Adrenal gland (tissue), 12 donors: Measurements from ENCODE around the gene SCN8A. TPM values are rescaled to one million over a fixed set of nuclear protein-coding genes. Genes with fewer than 3 reads are reported as not detected.

Experiments
- DNase-seq, 7 donors: peaks; one replicate each; pipeline ENCODE4 v3.0.0-alpha.2; 2019 to 2020
- H3K27ac ChIP-seq, 5 donors: fragments of 200-600 bp; sonication (generic) in 4 of 5; 1 replicate in 3 of 5; 2 replicates in 2 of 5; pipeline versions ENCODE4 v1.5.1 to v1.8.0; 2016 to 2020; ENCODE audit warnings: mild to moderate bottlenecking in 1 of 5
- H3K27me3 ChIP-seq: fragments of 200-600 bp; 2 replicates; pipeline ENCODE4 v1.8.0; 2021
- H3K36me3 ChIP-seq, 2 donors: fragments of 200-600 bp; replicated peaks in 1 of 2; 1 replicate in 1 of 2; 2 replicates in 1 of 2; pipeline versions ENCODE4 v1.5.1 to v1.8.0; 2018 to 2022
- H3K4me1 ChIP-seq, 2 donors: fragments of 200-600 bp; replicated peaks in 1 of 2; 1 replicate in 1 of 2; 2 replicates in 1 of 2; pipeline versions ENCODE4 v1.5.1 to v1.8.0; 2018 to 2021
- H3K4me3 ChIP-seq, 4 donors: fragments of 200-600 bp; sonication (generic) in 3 of 4; one replicate each; pipeline ENCODE4 v1.5.1; 2016 to 2018
- H3K9me3 ChIP-seq, 3 donors: fragments of 200-600 bp; sonication (generic) in 1 of 3; replicated peaks in 1 of 3; 1 replicate in 2 of 3; 2 replicates in 1 of 3; pipeline versions ENCODE4 v1.5.1 to v1.8.0; 2016 to 2021
- POLR2A ChIP-seq, 2 donors: fragments of 450-650 bp; IDR thresholded peaks; one replicate each; pipeline ENCODE4 v1.6.1; 2017; ENCODE audit warnings: antibody characterized with exemption in 2 of 2, mild to moderate bottlenecking in 2 of 2, moderate library complexity in 1 of 2
- WGBS, 4 donors: extraction: QIAGEN DNeasy Blood & Tissue Kit in 2 of 4; methylation state at CpG; one replicate each; pipeline versions ENCODE4 v1.1.5 to v1.1.7; 2013 to 2017; 5-methylcytosine and 5-hydroxymethylcytosine counted together
- intact Hi-C, 2 donors: fragments of 100-400 bp; cut with DNase I; formaldehyde crosslinking; loops; one replicate each; pipeline versions ENCODE4 v1.14.1 to v1.15.0; 2022 to 2023
- polyA plus RNA-seq, 3 donors: library from polyadenylated mRNA; stranded (reverse); fragments of 200-250 nt in 2 of 3; fragments of 350-450 nt in 1 of 3; fragmentation: Illumina TruSeq in 1 of 3; extraction: RNeasy Lipid Tissue Mini Kit (QIAGEN cat#74804) in 1 of 3; gene quantifications; one replicate each; pipeline ENCODE4 v1.2.3, GENCODE V29; 2013 to 2014
- total RNA-seq, 9 donors: library from RNA; depleted of rRNA in 4 of 9; stranded (reverse); fragments of >200 nt in 4 of 9; fragments of 120-200 nt in 1 of 9; fragmentation: NEBNext Ultra II Directional in 1 of 9; extraction: Animal tissue kit (Norgen Biotek cat#: 25700) in 1 of 9; gene quantifications; one replicate each; pipeline versions ENCODE4 v1.1.0 to v1.2.4, GENCODE V29; 2013 to 2023
- TF ChIP-seq, protein P1 (sequence below), 6 experiments: fragments of 450-650 bp in 4 of 6; fragments of 200-600 bp in 2 of 6; sonication (generic) in 1 of 6; IDR thresholded peaks; 1 replicate in 5 of 6; 2 replicates in 1 of 6; pipeline versions ENCODE4 v1.5.1 to v1.8.0; 2016 to 2021; ENCODE audit warnings: antibody characterized with exemption in 6 of 6, mild to moderate bottlenecking in 2 of 6, moderate library complexity in 1 of 6
- donor health status: healthy with polysubstance abuse.
- donor health status: Bipolar disorder and iron deficiency.
- donor health status: DM: yes; HTN: yes; CAD: no.
- donor health status: DM: no; HTN: no; CAD: no.
- donor health status: DM: no; HTN: no; CAD: no.
- donor health status: DM: yes; HTN: yes; CAD: no.

SCN8A gene
- total and polyA plus RNA-seq, 12 donors, result 0.69 to 7.0 (median 2.0) TPM

DNA sequence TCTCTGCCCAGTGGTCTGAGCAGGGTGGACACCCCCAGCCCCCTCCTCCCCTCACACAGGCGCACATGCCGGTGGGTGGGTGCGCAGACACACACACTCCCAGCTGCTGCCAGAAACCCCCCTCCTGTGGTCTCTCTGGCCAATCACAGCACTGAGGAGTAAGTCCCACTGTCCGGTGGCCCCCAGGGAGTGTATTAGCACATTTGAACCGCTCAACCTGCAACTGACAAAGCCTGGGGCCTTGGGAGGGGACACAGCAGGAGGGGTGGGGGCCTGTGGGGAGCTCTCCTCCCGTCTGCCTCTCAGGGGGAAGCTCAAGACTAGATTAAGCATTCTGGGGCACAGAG, 245.8 kb downstream of the SCN8A start:
- intact Hi-C loops, result no loop called here
- no peaks in the 10 kb centered on the region for H3K4me1 ChIP-seq
- 81 to 87% (median 84%) methylated on average over 1 to 6 of the region's 6 CpGs for WGBS, 4 donors
- H3K4me3 ChIP-seq, result no peak overlapping the region
- no peaks in the 10 kb centered on the region for H3K36me3 ChIP-seq
- no peaks in the 10 kb centered on the region for H3K9me3 ChIP-seq
- no peak overlapping the region for H3K27ac ChIP-seq
- no peak for DNase-seq
- TF ChIP-seq, protein P1, sequence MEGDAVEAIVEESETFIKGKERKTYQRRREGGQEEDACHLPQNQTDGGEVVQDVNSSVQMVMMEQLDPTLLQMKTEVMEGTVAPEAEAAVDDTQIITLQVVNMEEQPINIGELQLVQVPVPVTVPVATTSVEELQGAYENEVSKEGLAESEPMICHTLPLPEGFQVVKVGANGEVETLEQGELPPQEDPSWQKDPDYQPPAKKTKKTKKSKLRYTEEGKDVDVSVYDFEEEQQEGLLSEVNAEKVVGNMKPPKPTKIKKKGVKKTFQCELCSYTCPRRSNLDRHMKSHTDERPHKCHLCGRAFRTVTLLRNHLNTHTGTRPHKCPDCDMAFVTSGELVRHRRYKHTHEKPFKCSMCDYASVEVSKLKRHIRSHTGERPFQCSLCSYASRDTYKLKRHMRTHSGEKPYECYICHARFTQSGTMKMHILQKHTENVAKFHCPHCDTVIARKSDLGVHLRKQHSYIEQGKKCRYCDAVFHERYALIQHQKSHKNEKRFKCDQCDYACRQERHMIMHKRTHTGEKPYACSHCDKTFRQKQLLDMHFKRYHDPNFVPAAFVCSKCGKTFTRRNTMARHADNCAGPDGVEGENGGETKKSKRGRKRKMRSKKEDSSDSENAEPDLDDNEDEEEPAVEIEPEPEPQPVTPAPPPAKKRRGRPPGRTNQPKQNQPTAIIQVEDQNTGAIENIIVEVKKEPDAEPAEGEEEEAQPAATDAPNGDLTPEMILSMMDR (IDR thresholded peaks at IDR 0.05), result no peak
- no peak for TF ChIP-seq POLR2A (IDR thresholded peaks at IDR 0.05)
- H3K27me3 ChIP-seq, result peaks cover 6% of the 10 kb centered on the region

- H3K27ac ChIP-seq, result no peak overlapping the region
- intact Hi-C loops, result no loop called here
- TF ChIP-seq, protein P1 (IDR thresholded peaks at IDR 0.05), result no peak
- no peak for TF ChIP-seq POLR2A (IDR thresholded peaks at IDR 0.05)
- H3K4me1 ChIP-seq, result no peaks in the 10 kb centered on the region
- 72 to 89% (median 83%) methylated on average over 6 to 7 of the region's 7 CpGs for WGBS, 4 donors
- H3K36me3 ChIP-seq, result no peaks in the 10 kb centered on the region
- no peak for DNase-seq
- no peaks in the 10 kb centered on the region for H3K9me3 ChIP-seq
- no peak overlapping the region for H3K4me3 ChIP-seq
- peaks cover 6% of the 10 kb centered on the region for H3K27me3 ChIP-seq
These were observed 246.3 kb downstream of the SCN8A start for GRCh38 chr12:51837286-51837685.

GRCh38 chr12:51838036-51838435, 247.0 kb downstream of the SCN8A start:
- TF ChIP-seq POLR2A (IDR thresholded peaks at IDR 0.05), result no peak
- TF ChIP-seq, protein P1 (IDR thresholded peaks at IDR 0.05), result no peak
- Histone ChIP-seq H3K4me1 (no peaks in the 10 kb centered on the region), H3K9me3 (no peaks in the 10 kb centered on the region), H3K36me3 (no peaks in the 10 kb centered on the region), H3K27ac (no peak overlapping the region), H3K4me3 (no peak overlapping the region), H3K27me3 (peaks cover 6% of the 10 kb centered on the region)
- DNase-seq, result no peak
- 72 to 82% (median 77%) methylated on average over 3 to 4 of the region's 4 CpGs for WGBS, 4 donors
- intact Hi-C loops, result no loop called here

DNA sequence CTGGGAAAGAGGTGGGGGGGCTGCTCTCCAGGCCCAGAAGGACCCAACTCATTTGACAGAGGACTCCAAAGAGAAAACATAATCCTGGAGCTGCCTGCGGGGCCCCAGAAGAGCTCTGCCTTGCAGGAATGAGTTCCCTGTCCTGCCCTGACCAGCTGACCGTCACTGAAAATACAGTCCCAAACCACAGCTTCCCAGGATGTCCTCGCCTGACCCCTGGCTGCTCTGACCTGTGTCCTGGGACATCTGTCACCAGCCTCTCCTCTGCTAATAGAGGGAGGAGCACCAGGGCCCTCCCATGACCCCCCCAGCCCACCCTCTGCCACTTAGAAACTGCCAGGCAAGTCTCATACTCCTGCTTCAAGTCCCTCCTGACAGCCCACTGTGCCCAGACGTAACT, 247.7 kb downstream of the SCN8A start:
- no peak for DNase-seq
- no peak overlapping the region for H3K27ac ChIP-seq
- intact Hi-C loops, result no loop called here

More for the DNA sequence above, 247.7 kb downstream of the SCN8A start:
- 51 to 60% (median 54%) methylated on average over 3 to 4 of the region's 4 CpGs for WGBS, 4 donors
- no peaks in the 10 kb centered on the region for H3K9me3 ChIP-seq
- H3K27me3 ChIP-seq, result peaks cover 6% of the 10 kb centered on the region
- H3K4me1 ChIP-seq, result no peaks in the 10 kb centered on the region
- H3K36me3 ChIP-seq, result no peaks in the 10 kb centered on the region
- no peak overlapping the region for H3K4me3 ChIP-seq
- TF ChIP-seq, protein P1 (IDR thresholded peaks at IDR 0.05), result no peak
- no peak for TF ChIP-seq POLR2A (IDR thresholded peaks at IDR 0.05)
